Cardiac muscle cell (in vitro differentiated cells and primary cell): ENCODE results near the gene NPAS3. TPM values are rescaled to one million over a fixed set of nuclear protein-coding genes. Genes with fewer than 3 reads are reported as not detected.

ENCODE experiments used
- DNase-seq, 2 donors: peaks; one replicate each; pipeline versions ENCODE4 v3.0.0 to v3.0.0-alpha.2; 2010 to 2017; ENCODE audit warnings: low read depth in 1 of 2, low spot score in 1 of 2
- H3K27ac ChIP-seq: fragments of 200-600 bp; sonication (generic); 2 replicates; pipeline ENCODE4 v1.5.1; 2016
- H3K27me3 ChIP-seq: fragments of 200-600 bp; sonication (generic); 2 replicates; pipeline ENCODE4 v1.6.0; 2016; ENCODE audit warnings: control low read depth
- H3K36me3 ChIP-seq: fragments of 200-600 bp; sonication (generic); 2 replicates; pipeline ENCODE4 v1.5.1; 2016; ENCODE audit warnings: control low read depth
- H3K4me1 ChIP-seq: fragments of 200-600 bp; sonication (generic); 2 replicates; pipeline ENCODE4 v1.8.1; 2017; ENCODE audit warnings: low read depth, mild to moderate bottlenecking, mixed run types
- H3K4me3 ChIP-seq: fragments of 200-600 bp; sonication (generic); 2 replicates; pipeline ENCODE4 v1.5.1; 2016; ENCODE audit warnings: mild to moderate bottlenecking
- H3K9me3 ChIP-seq: fragments of 200-600 bp; sonication (generic); 2 replicates; pipeline ENCODE4 v1.5.1; 2017; ENCODE audit warnings: low read depth, mild to moderate bottlenecking, control low read depth
- polyA plus RNA-seq: library from polyadenylated mRNA; unstranded; fragments of >200 nt; fragmentation: Nextera tagmentation; extraction: Ambion mirVana; gene quantifications from 2 replicates; pipeline ENCODE4 v1.2.1, GENCODE V29; 2016
- total RNA-seq: library from RNA; depleted of rRNA; stranded (reverse); fragments of >200 nt; gene quantifications from 2 replicates; pipeline ENCODE4 v1.2.3, GENCODE V29; 2016
- TF ChIP-seq, protein P1 (sequence below): IDR thresholded peaks from 2 replicates; pipeline ENCODE4 v1.5.1; 2012; ENCODE audit warnings: low read depth, mild to moderate bottlenecking, low read length

The NPAS3 gene
- total and polyA plus RNA-seq, 2 experiments from 2014 or later = 0.18 TPM

DNA sequence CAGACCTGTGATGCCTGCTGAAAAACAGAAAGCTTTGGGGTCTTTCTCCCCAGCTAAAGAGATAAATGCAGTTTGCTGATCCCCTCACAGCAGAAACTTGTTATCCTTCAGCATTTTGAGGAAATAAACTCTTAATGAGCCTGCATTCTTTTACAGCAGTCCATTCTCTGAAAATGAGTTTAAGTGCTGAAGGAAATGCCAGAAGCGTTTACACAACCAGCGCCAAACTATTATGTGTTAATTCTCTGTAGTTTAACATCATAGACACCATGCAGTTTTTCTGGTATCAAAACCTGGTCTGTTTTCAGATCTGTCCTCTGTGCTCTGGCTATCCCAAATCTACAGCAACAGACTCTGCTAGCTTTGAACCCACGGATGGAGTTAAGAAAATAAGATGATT lies 291.3 kb downstream of the NPAS3 start:
- no peaks in the 10 kb centered on the region for H3K36me3 ChIP-seq
- H3K27me3 ChIP-seq = no peaks in the 10 kb centered on the region
- no peak for DNase-seq
- H3K4me3 ChIP-seq = no peak overlapping the region
- no peak overlapping the region for H3K27ac ChIP-seq
- no peaks in the 10 kb centered on the region for H3K4me1 ChIP-seq
- TF ChIP-seq, protein P1, sequence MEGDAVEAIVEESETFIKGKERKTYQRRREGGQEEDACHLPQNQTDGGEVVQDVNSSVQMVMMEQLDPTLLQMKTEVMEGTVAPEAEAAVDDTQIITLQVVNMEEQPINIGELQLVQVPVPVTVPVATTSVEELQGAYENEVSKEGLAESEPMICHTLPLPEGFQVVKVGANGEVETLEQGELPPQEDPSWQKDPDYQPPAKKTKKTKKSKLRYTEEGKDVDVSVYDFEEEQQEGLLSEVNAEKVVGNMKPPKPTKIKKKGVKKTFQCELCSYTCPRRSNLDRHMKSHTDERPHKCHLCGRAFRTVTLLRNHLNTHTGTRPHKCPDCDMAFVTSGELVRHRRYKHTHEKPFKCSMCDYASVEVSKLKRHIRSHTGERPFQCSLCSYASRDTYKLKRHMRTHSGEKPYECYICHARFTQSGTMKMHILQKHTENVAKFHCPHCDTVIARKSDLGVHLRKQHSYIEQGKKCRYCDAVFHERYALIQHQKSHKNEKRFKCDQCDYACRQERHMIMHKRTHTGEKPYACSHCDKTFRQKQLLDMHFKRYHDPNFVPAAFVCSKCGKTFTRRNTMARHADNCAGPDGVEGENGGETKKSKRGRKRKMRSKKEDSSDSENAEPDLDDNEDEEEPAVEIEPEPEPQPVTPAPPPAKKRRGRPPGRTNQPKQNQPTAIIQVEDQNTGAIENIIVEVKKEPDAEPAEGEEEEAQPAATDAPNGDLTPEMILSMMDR = no peak
- no peaks in the 10 kb centered on the region for H3K9me3 ChIP-seq

DNA sequence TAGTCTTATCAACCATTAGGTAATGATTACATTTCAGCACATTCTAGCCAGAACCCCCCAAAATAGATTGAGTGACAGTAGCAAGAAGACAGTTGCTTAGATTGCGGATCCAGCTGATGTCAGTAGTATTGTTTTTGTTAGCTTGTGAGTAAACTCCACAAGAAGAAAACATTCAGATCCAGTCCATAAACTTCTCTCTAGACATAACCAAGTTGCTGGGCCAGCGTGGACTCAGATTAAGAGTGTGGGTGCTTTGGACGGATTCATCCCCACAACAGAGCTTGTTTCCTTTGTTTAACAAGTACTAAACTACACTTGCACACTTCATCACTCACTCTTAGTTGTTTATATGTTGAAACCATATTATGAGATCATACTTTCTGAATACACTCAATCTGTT lies 293.4 kb downstream of the NPAS3 start:
- TF ChIP-seq, protein P1 = no peak
- Histone ChIP-seq H3K27me3 (no peaks in the 10 kb centered on the region), H3K9me3 (no peaks in the 10 kb centered on the region)

DNA sequence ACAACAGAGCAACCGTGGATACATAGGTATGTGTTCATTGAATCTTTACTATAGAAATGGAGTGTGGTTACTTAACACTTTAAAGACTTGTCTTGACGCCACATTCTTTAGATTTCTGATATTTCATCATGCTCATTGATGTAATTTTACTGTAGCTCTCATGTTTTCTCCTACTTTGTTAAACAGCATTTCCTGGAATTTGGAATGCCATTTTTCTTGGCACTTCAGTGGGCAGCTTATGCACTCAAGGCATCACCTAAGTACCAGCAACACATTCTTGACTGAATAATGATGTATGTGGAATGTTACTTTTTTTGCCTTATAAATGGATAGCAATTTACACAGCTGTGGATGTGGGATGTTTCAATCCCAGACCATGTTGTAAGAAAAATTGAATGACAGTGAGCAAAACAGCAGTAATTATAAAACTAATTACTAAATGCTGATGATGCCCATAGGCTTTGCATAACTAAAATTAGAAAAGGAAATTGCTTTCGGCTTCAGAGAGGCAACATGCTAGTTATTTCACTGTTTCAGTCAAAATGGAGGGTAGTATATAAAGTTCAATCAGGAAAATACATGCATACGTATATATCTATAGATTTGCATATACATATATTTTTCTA lies 298.5 kb downstream of the NPAS3 start:
- H3K36me3 ChIP-seq = no peaks in the 10 kb centered on the region
- TF ChIP-seq, protein P1 = no peak

More for the DNA sequence above, 293.4 kb downstream of the NPAS3 start:
- H3K4me3 ChIP-seq = no peak overlapping the region
- DNase-seq = no peak
- no peaks in the 10 kb centered on the region for H3K4me1 ChIP-seq
- no peaks in the 10 kb centered on the region for H3K36me3 ChIP-seq
- H3K27ac ChIP-seq = no peak overlapping the region

DNA sequence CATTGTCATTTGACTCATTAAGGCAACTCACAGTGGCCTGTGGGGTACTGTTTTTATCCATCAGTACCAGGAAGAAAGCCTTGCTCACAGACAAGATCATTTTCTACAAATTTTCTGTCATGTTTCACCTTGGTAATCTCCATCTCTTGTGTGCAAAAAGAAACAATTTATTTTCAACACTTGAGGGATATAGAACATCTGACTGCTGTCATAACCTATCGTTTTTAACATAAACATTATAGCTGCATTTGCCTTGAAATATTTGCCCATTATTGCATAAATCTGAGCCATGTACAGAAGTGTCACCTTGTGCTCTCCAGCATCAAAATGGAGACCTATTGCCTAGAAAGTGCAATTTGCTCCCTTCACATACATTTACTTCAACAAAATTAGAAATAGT lies 300.8 kb downstream of the NPAS3 start:
- H3K27me3 ChIP-seq = no peaks in the 10 kb centered on the region
- no peaks in the 10 kb centered on the region for H3K4me1 ChIP-seq
- no peak overlapping the region for H3K27ac ChIP-seq
- TF ChIP-seq, protein P1 = no peak
- H3K36me3 ChIP-seq = no peaks in the 10 kb centered on the region
- DNase-seq = no peak
- no peaks in the 10 kb centered on the region for H3K9me3 ChIP-seq
- H3K4me3 ChIP-seq = no peak overlapping the region

More for the DNA sequence above, 298.5 kb downstream of the NPAS3 start:
- H3K4me1 ChIP-seq = no peaks in the 10 kb centered on the region
- no peaks in the 10 kb centered on the region for H3K27me3 ChIP-seq
- no peak overlapping the region for H3K27ac ChIP-seq
- no peak for DNase-seq
- no peak overlapping the region for H3K4me3 ChIP-seq
- no peaks in the 10 kb centered on the region for H3K9me3 ChIP-seq

DNA sequence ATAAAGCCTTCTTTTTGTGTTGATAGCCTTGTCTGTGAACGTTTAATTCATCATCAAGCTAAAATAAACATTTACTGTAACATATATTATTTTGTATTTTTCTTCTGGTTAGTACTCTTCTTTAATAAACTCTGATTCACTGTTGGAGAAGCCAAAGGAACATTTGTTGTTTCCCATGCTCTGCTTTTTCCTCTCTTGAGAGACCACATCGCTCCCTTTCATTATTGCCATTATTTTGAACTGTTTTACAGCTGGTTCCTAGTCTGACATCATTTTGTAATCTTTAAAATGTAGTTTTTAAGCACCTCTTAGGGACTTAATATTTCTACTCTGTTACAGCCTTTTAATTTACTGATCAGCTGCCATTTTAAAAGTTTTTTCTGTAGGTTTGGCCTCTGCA lies 301.8 kb downstream of the NPAS3 start:
- TF ChIP-seq, protein P1 = no peak
- H3K9me3 ChIP-seq = no peaks in the 10 kb centered on the region
- H3K4me1 ChIP-seq = no peaks in the 10 kb centered on the region
- H3K27me3 ChIP-seq = no peaks in the 10 kb centered on the region
- H3K36me3 ChIP-seq = no peaks in the 10 kb centered on the region
- DNase-seq = no peak
- no peak overlapping the region for H3K27ac ChIP-seq
- H3K4me3 ChIP-seq = no peak overlapping the region

DNA sequence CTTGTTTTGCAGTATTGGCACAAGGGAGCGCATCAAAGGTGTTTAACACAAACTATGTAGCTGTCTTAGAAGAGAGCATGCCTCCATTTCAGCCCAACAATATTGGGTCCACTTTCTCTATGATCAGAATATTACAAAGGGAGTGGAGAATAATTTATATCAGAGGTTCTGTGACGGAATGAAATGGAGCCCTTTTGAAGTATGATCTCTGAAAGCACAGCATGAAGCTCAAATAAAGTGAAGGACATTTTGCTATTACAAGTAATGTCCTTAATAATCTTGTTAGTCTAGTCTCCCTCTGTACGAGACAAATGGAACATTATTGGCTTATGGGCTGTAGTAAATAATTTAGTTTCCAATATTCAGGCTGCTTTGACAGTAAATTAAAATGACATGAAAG lies 302.7 kb downstream of the NPAS3 start:
- Histone ChIP-seq H3K4me1 (no peaks in the 10 kb centered on the region), H3K27me3 (no peaks in the 10 kb centered on the region), H3K27ac (no peak overlapping the region), H3K36me3 (no peaks in the 10 kb centered on the region), H3K4me3 (no peak overlapping the region), H3K9me3 (no peaks in the 10 kb centered on the region)
- TF ChIP-seq, protein P1 = no peak
- DNase-seq = no peak
